ENCODE results near the gene TOR1B.
"Not testable (repeated sequence)": the region's sequence is repeated elsewhere in the genome, so short reads cannot be mapped to it uniquely, and the experiment has no call there.

TOR1B gene

DNA sequence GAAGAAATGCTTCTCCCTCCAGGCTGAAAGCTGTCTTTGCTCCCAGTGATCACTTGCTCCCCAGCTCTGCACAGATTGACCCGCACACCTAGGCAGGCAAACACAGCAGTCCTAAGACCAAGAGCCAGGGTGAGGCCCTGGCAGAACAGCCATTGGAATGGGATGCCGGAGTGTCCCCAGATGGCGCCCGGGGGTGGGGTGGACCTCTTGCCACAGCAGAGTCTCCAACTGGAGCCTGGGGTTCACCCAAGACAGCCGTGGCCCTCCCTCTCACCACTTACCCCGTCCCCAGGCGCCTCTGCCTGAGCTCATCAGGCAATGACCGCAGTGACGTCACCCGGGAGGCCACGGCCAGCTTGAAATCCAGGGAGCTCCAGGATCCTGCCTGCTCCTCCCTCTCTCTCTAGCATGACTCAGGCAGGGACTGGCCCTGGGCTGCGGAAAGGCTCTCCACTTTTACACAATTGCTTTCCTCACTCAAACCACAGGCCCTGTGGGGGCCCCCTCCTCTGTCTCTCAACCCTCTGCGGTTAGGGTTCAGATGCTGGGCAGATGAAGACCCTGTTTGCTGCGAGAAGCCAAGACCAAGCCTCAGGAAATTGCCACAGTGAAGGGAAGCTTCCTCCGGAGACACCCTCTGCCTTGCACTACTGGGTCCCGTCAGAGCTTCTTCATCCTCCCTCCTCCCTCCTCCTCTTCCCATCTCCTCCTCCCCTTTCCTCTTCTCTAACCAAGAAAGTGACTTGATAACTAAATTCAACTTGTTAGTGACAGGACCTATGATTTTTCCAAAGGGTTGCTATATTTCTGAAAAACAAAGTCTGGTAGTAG lies 25.8 kb upstream of the TOR1B start:
- FAIRE-seq = no peak

DNA sequence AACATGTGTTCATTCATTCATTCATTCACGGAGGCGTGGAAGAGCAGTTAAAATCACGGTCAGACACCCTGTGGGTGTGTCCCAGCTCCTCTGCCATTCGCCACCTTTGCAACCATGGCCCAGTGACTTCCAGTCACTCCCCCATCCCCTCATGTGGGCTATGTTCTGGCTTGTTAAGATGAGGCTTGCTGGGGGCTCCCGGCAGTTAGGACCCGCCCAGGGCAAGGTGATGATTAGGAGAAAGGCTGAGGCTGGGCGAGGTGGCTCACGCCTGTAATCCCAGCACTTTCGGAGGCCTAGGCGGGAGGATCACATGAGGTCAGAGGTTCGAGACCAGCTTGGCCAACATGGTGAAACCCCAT lies 25.2 kb upstream of the TOR1B start:
- FAIRE-seq = no peak

DNA sequence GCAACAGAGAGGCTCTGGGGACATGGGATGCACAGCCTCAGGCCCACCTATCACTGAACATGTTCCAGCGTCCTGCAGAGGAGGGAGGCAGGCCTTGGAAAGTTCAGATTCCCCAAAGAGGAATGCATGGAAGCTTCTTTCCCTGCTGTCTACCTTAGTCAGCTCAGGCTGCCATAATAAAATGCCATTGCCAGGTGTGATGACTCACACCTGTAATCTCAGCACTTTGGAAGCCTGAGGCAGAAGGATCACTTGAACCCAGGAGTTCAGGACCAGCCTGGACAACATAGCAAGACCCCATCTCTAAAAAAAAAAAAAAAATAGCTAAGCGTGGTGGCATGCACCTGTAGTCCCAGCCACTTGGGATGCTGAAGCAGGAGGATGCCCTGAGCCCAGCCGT lies 24.5 kb upstream of the TOR1B start:
- FAIRE-seq = no peak

DNA sequence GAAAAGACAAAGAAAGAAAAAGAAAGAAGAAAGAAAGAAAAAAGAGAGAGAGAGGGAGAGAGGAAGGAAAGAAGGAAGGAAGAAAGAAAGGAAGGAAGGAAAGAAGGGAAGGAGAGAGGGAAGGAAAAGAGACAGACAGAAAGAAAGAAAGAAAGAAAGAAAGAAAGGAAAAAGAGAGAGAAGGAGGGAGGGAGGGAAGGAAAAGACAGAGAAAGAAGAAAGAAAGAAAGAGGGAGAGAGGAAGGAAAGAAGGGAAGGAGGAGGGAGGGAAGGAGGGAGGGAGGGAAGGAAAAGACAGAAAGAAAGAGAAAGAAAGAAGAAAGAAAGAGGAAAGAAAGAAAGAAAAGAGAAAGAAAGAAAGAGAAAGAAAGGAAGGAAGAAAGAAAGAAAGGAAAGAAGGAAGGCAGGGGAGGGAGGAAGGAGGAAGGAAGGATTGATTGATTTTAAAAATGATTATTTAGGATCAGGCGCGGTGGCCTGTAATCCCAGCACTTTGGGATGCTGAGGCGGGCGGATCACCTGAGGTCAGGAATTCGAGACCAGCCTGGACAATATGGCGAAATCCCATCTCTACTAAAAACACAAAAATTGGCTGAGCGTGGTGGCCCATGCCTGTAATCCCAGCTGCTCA lies 23.3 kb upstream of the TOR1B start:
- no peak for FAIRE-seq

DNA sequence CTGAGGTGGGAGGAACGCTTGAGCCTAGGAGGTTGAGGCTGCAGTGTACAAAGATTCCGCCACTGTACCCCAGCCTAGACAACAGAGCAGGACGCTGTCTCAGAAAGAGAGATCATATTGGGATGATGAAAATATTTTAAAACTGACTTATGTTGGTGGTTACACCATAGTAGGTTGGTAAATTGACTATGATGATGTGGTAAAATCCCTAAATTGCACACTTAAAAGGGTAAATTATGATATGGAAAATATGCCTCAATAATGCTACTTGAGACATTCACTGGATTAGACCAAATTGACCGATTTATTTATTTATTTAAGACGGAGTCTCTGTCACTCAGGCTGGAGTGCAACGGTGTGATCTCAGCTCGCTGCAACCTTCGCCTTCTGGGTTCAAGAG lies 21.9 kb upstream of the TOR1B start:
- no peak for FAIRE-seq

DNA sequence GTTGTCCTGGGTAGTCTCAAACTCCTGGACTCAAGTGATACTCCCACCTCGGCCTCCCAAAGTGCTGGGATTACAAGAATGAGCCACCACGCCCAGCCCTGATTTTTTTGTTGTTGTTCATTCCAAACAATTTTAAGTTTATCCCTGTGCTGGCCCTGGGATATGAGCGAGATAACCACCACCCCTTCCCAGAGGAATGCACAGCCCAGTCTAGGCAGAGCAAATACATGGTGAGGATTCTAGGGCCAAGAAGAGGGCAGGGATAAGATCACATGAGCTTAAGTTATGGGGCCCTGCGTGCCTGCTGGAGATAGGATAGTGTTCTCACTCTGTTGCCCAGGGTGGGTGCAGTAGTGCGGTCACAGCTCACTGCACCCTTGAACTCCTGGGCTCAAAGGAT lies 21.0 kb upstream of the TOR1B start:
- no peak for FAIRE-seq

DNA sequence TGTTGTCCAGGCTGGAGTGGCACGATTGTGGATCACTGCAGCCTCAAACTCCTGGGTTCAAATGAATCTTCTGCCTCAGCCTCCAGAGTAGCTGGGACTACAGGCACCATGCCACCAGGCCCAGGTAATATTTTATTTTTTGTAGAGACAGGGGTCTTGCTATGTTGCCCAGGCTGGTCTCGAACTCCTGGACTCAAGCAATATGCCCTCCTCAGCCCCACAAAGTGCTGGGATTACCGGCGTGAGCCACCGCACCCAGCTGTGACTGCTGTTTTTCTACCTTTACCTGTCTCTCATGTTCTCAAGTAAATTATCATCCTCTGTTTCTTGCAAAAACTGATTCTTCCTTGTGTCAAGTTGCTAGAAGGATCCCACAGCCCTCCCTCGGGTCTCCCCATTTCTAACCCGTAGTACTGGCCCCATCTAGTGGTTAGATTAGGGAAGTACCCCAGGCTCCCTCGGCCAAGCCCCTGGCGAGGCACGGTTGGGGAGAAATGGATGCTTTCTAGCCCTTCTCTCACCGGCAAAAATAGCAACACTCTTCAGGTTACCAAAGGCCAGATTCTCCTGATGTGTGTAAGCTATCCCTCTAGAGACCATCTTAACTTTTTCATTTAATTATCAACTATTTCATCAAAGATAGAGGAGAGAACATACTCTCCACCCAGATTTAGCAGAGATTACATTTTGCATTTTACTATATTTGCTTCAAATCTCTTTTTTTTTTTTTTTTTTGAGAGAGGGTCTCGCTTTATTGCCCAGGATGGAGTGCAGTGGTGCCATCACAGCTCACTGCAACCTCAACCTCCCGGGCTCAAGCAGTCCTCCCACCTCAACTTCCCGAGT lies 19.2 kb upstream of the TOR1B start:
- no peak for FAIRE-seq

DNA sequence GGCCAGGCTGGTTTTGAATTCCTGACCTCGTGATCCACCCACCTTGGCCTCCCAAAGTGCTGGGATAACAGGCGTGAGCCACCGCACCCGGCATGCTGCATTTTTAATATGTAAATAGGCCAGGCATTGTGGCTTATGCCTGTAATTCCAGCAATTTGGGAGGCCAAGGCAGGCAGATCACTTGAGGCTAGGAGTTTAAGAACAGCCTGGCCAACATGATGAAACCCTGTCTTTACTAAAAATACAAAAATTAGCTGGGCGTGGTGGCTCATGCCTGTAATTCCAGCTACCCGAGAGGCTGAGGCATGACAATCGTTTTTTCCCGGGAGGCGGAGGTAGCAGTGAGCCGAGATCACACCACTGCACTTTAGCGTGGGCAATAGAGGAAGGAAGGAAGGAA lies 18.0 kb upstream of the TOR1B start:
- FAIRE-seq = not testable (repeated sequence)

DNA sequence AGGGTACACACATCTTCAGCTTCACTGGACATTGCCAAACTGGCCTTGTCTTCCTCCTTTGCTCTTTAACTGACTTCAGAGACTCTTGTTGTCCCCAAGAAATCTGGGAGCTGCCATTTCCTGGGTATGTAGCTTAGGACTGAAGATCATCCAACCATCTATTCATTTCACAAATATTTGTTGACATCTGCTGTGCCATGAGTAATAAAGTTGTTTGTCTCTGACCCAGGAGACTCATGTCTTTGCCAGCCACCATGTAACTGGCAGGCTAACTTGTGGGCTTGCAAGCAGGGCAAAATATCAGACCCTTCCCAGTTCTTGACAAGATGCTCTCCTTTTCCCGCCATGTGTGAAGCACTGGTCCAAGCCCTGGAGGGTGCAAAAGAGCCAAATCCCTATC lies 17.1 kb upstream of the TOR1B start:
- no peak for FAIRE-seq

DNA sequence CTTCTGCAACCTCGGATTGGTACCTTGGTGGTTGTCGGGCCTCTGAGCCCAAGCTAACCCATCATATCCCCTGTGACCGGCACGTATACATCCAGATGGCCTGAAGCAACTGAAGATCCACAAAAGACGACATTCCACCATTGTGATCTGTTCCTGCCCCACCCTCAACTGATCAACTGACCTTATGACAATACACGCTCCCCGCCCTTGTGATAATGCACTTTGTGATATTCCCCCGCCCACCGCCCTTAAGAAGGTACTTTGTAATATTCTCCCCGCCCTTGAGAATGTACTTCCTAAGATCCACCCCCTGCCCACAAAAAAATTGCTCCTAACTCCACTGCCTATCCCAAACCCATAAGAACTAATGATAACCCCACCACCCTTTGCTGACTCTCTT lies 16.5 kb upstream of the TOR1B start:
- no peak for FAIRE-seq

DNA sequence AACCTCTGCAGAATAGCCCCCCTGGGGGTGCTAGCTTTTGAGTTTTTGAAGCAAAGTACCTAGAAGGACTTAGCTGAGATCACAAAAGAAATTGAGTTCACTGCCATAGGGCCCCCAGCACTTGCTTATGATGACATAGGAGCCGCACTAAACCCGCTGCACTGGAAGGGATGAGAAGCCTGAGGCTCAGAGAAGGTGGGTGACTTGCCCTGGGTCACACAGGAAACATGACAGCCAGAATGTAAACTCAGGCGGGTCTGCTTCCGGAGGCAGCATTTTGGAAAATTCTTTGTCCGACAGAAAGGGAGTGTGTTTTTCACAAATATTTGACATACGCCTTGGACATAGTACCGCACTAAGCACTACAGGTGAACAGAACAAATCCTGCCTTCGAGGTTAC lies 8.4 kb upstream of the TOR1B start:
- no peak for FAIRE-seq

DNA sequence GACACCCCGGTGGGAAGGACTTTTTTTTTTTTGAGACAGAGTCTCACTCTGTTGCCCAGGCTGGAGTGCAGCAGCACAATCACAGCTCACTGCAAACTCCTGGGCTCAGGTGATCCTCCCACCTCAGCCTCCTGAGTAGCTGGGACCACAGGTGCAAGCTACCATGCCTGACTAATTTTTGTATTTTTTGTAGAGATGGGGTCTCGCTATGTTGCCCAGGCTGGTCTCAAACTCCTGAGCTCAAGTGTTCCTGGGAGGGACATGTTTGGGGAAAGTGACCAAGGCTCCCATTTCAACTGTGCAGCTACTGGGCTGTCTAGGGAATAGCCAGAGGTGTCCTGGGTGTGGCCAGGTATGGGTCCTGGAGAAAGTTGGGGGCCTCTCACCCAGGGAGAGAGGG lies 7.0 kb upstream of the TOR1B start:
- not testable (repeated sequence) for FAIRE-seq

DNA sequence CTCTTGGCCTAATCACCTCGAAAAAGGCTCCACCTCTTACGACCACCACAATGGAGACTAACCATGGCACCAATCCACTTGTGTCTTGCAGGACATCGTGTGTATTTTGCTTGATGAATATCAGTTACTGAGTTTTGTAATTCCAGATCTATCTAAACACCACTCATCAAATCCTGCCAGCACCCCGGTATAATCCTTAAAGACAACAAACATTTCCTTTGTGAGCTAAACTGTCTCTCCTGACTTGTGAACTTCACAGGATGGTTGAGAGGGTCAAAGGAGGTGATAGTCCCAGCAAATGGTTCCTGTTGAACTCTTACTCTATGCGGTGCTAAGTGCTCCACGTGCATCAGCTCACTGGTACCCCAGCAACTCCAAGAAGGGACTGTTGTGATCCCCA lies 4.0 kb upstream of the TOR1B start:
- no peak for FAIRE-seq

DNA sequence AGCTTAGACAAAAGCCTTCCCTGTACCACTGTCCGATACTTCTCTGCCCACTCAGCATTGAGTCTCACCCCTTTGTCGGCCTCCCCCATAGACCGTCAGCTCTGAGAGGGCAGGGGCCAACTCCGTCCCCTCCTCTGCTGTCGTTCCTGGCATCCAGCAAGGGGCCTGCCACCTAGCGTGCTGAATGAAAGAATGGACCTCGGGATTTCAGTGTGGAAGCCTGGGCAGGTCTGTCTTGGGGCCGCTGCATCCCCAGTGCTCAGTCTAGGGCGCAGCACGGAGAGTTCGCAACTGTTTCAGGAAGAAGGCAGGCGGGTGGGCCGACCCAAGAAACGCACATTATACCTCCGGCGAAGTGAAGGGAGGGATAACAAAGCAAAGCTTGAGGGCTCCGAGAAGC lies 1.5 kb upstream of the TOR1B start:
- no peak for FAIRE-seq

DNA sequence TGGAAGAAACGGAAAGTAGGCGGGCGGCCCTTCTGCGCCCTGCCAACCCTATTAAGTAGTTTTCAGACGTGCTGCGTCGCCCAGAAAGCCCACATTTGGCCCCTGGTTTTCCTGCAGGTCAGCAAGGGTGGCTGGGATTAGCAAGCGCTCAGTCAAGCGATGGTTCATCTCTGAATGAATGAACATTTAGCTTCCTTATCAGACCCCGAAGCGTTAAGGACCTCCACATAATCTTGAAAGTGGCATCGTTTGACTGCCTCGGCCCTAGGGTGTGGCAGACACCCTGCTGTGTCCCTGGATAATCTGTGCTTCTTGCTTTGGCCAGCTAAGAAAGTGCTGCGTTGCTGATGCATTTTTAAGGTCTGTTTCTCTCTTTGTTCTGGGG lies 684 bp downstream of the TOR1B start:
- FAIRE-seq = no peak

DNA sequence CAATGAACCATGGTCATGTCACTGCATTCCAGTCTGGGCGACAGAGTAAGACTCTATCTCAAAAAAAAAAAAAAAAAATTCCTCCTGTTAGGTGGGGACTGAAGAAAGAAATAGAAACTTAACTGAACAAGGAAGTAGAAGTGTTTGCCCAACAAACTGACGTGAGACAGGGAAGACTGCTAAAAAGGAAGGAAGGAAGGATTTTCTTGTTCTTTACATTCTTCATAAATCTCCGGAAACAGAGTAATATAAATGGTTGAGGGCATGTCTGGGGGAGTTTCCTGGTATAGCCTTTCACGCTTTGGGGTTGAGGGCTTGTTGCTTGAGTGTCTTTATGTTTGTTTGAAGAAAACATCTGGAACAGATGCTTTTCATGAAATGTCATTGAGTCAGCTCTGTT lies 3.1 kb downstream of the TOR1B start:
- no peak for FAIRE-seq

DNA sequence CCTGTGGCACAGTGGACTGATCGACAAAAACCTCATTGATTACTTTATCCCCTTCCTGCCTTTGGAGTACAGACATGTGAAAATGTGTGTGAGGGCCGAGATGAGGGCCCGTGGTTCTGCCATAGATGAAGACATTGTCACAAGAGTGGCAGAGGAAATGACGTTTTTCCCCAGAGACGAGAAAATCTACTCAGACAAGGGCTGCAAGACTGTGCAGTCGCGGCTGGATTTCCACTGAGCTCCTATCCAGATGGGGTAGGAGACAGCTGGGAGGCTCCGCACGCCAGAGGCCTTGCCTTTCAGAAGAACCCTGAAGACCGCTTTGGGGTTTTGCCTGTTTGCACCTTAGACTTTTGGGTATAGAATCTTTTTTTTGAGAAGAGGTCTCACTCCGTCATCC lies 6.4 kb downstream of the TOR1B start:
- no peak for FAIRE-seq

DNA sequence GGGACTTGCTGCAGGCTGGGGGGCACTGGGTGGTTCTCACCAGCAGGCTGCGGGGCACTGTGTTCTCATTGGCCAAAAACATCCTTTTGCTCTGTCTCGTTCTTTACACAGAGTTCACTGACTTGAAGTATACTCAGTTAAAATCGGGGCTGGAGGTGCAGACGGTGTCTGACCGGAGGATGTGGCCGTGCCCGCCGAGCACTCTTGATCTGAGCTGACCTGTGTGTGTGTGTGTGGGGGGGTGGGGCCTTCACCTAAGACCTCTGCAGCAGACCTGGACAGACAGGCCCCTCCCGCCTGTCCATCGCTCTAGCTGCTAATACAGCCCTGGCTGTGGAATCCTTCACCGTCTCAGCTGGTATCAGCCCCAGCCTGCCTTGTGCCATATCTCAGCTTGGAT lies 7.1 kb downstream of the TOR1B start:
- no peak for FAIRE-seq

DNA sequence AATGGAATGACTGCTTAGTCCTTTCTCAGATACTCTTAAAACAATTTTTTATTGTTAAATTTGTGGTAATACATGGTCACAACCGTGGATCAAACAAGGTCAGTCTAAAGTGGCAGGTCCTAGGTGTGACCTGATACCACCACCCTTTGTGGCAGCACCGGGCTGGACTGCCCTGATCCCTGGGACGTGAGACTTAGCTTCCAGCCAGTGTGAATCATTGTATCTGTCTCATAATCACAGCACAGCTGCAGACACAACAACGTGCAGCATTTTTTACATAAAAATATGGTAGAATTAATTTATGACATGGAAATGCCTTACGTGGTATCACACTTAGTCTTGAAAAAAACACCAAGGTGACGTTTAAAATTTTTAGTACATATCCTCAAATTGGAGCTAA lies 7.8 kb downstream of the TOR1B start:
- FAIRE-seq = no peak

DNA sequence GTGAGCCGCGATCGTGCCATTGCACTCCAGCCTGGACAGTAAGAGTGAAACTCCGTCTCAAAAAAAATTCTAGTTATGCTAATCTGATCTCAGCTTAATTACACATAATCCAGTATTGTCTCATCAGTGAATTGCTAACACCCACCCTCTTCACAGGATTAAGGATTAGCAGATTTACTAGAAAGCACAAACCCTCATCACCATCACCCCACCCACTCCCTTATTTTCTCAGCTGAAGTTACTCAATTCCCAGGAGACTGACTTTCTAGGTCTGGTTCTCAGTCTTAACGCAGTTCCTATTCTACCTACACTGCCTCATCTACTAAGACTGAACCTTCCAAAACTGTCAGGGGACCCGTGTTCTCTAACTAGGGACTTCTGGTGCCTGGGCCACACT lies 9.0 kb downstream of the TOR1B start:
- no peak for FAIRE-seq

DNA sequence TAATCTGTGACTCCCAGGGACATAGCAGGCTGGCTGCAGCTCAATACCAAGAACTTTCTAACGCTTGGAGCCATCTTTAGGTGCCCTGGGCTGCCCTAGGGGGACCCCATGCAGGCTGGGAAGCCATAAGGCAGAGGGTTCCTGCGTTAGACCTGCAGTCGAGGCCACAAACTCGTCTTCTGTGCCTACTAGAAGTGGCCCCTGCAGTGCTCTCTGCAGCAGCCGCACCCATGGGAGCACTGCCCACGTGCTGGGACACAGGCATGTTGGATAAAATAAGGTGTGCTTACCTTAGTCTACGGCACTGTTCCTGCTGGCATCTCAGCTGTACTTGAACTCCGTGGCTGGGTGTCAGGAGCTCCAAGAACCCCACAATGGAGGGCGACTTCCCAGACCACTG lies 9.4 kb downstream of the TOR1B start:
- FAIRE-seq = no peak

DNA sequence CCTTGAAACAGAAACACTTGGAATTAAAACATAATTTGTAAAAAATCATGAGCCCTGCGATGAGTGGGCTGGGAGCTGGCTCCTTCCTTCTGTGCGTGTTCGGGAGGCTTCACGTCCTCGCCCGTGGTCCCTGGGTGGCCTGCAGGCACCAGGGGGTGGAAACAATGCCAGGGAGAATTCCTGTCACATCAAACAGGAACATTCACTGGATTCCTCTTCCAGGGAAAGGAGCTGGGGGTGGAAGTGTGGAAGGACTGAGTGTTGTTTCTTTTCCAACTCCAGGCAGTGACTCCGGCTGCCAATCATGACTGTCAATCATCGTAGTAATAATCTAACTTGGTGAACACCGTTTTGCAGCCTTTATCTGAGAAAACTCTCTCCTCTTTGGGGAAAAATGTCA lies 10.7 kb downstream of the TOR1B start:
- FAIRE-seq = no peak

DNA sequence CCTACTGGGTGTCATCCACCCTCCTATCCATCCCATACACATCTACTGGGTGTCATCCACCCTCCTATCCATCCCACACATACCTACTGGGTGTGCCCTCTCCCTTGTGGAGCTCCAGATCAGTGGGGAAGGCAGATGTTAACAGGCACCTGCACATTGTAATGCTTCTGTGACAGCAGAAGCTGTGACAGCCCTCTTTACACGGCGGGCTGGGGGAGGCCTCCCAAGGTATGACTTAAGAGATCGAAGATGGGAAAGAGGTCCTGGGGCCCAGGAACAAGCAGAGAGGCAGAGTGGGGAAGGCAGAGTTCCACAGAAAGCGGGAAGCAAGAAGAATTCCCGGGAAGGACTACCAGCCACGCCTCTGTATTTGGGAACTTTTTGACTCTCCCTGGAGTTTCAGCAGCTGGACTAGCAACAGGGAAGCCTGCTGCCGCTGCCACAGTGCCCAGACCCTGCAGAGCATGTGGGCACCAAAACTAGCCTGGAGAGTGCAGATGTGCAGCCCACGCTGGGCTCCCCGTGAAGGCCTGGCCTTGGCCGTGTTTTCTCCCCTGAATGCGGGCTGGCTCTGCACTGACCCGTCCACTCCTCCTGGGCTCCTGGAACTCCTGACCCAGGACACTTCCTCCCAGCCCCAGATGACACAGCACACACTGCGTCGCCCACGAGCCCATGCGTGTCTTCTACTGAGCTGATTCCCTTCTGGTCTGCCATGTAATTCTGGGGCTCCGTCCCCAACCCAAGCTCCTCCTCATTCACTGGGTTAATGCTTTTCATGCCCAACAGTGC lies 11.6 kb downstream of the TOR1B start:
- no peak for FAIRE-seq

Measured in TTC549 (cell line).